Calu3 (cell line): ENCODE data around the gene PCNX4. TPM values are rescaled to one million over a fixed set of nuclear protein-coding genes. Genes with fewer than 3 reads are reported as not detected.
A peak's percentile ranks its signal among the peaks of the same experiment; 100 is the strongest.

Experiments used
- BruUV-seq: library from RNA; stranded (reverse); fragments of 400-500 nt; replicated peaks from 2 replicates; lab custom pipeline; 2021; lab: Mats Ljungman, UMichigan
- CTCF ChIA-PET: fragments of 300-600 bp; sonication (Branson Sonifier 250); formaldehyde crosslinking; loops from one replicate; lab custom pipeline; 2022; ENCODE audit warnings: antibody characterized with exemption; lab: Charles Lee
- DNase-seq: peaks from one replicate; pipeline ENCODE4 v3.0.0; 2022
- H3K27ac Mint-ChIP-seq: one replicate; pipeline ENCODE4 v1.8.0; 2022; ENCODE audit warnings: mixed read lengths; ENCODE audit not compliant: unreplicated experiment
- H3K27me3 Mint-ChIP-seq: one replicate; pipeline ENCODE4 v1.8.0; 2022; ENCODE audit warnings: mixed read lengths; ENCODE audit not compliant: unreplicated experiment
- H3K36me3 Mint-ChIP-seq: one replicate; pipeline ENCODE4 v1.8.0; 2022; ENCODE audit warnings: mild to moderate bottlenecking, moderate library complexity, mixed read lengths; ENCODE audit not compliant: insufficient read depth, unreplicated experiment
- H3K4me1 Mint-ChIP-seq: one replicate; pipeline ENCODE4 v1.8.0; 2022; ENCODE audit warnings: mild to moderate bottlenecking, low read depth, mixed read lengths; ENCODE audit not compliant: unreplicated experiment
- H3K4me3 Mint-ChIP-seq: one replicate; pipeline ENCODE4 v1.8.0; 2022; ENCODE audit warnings: mild to moderate bottlenecking, low read depth, moderate library complexity, mixed read lengths; ENCODE audit not compliant: unreplicated experiment
- H3K9me3 Mint-ChIP-seq: one replicate; pipeline ENCODE4 v1.8.0; 2022; ENCODE audit warnings: low read depth, mixed read lengths; ENCODE audit not compliant: unreplicated experiment
- intact Hi-C: fragments of 100-400 bp; cut with micrococcal nuclease; formaldehyde crosslinking; loops from one replicate; pipeline ENCODE4 v1.10.0; 2022; ENCODE audit not compliant: unreplicated experiment
- total RNA-seq: library from RNA; stranded (reverse); gene quantifications from 2 replicates; pipeline ENCODE4 v1.2.3, GENCODE V29; 2022
- TF ChIP-seq, protein P1 (sequence below): fragments of 200-600 bp; IDR thresholded peaks from one replicate; pipeline ENCODE4 v1.8.0; 2022; ENCODE audit warnings: antibody characterized with exemption; ENCODE audit not compliant: unreplicated experiment

PCNX4 gene
- total RNA-seq, 1 experiment from 2014 or later = 40.1 TPM

DNA sequence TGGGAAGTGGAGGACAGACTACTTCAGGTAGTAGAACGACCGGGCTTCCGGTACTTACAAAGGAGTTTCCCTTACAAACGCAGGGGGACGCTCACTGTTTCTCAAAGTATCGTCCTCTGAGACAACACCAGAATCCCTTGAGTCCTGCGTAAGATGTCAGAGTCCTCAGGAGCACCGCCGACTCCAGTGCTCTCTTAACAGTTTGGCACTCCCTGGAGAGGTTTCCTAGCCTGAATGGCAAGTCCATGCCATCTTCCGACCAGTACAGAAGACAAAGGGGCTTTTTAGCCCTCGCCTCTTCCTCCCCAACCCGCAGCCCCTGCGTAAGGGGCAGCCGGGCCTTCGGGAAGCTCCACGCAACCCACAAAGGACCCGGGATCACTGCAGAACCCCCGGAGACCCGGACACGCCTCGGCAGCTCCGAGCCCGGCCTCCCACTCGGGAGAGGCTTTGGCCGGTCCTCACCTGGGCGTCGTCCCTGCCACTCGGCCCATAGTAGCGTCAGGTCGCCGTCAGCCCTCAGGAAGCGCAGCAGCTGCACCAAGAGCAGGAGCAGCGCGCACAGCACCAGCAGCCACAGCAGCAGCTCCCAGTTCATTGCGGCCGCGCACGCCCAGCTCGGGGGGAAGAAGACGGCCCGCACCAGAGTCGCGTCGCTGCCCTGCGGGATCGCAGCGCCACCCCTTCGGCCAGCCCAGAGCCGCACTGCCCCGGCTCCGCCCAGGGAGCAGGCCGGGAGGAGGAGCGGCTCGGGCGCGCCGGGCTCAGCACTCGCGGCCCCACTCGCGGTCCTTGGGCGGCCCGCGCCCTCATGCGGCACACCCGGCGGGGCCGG, 73.2 kb downstream of the PCNX4 start, which contains the start of gene DHRS7:
Gene DHRS7, minus strand, starts transcription at position 687 of the 835 bp plus-strand sequence. Its CDS starts 89 bp downstream, at position 598.
- peaks cover 9% of the 10 kb centered on the region for H3K4me1 Mint-ChIP-seq
- intact Hi-C loops = loop anchor here (5.0 kb wide), 2 partner anchors 103 to 198 kb away; no protein-coding TSS in a partner anchor
- peak within 1 kb of the TSS; percentile 92 for H3K4me3 Mint-ChIP-seq
- H3K27ac Mint-ChIP-seq = peak within 1 kb of the TSS; percentile 75
- TF ChIP-seq, protein P1, sequence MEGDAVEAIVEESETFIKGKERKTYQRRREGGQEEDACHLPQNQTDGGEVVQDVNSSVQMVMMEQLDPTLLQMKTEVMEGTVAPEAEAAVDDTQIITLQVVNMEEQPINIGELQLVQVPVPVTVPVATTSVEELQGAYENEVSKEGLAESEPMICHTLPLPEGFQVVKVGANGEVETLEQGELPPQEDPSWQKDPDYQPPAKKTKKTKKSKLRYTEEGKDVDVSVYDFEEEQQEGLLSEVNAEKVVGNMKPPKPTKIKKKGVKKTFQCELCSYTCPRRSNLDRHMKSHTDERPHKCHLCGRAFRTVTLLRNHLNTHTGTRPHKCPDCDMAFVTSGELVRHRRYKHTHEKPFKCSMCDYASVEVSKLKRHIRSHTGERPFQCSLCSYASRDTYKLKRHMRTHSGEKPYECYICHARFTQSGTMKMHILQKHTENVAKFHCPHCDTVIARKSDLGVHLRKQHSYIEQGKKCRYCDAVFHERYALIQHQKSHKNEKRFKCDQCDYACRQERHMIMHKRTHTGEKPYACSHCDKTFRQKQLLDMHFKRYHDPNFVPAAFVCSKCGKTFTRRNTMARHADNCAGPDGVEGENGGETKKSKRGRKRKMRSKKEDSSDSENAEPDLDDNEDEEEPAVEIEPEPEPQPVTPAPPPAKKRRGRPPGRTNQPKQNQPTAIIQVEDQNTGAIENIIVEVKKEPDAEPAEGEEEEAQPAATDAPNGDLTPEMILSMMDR = no peak
- H3K9me3 Mint-ChIP-seq = no peaks in the 10 kb centered on the region
- H3K27me3 Mint-ChIP-seq = no peaks in the 10 kb centered on the region
- CTCF ChIA-PET = no interaction called here
- peaks cover 13% of the 10 kb centered on the region for H3K36me3 Mint-ChIP-seq
- BruUV-seq = no TSS peak
- DNase-seq = peak; percentile 82

DNA sequence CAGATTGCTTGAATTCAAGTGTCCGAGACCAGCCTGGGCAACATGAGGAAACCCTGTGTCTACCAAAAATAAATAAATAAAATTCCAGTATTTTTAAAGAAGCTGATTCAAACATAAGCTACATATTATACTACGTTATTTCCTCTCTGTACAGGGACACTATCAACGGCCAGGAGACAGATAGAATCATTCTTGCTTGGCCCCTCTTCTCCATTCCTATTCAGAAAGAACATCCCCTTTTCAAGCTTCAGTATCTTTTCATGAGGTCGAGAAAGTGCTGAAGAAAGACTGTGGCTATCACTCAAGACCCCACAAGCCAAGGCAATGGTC, 73.8 kb downstream of the PCNX4 start:
- intact Hi-C loops = loop anchor here (5.0 kb wide), 1 partner anchor 198 kb away; no protein-coding TSS in a partner anchor
- H3K27me3 Mint-ChIP-seq = no peaks in the 10 kb centered on the region
- peaks cover 13% of the 10 kb centered on the region for H3K36me3 Mint-ChIP-seq
- TF ChIP-seq, protein P1 = no peak
- H3K4me1 Mint-ChIP-seq = peaks cover 9% of the 10 kb centered on the region
- no TSS peak for BruUV-seq
- H3K27ac Mint-ChIP-seq = no peak overlapping the region
- DNase-seq = no peak
- H3K9me3 Mint-ChIP-seq = no peaks in the 10 kb centered on the region
- CTCF ChIA-PET = no interaction called here
- peak overlapping the region; percentile 92 for H3K4me3 Mint-ChIP-seq

DNA sequence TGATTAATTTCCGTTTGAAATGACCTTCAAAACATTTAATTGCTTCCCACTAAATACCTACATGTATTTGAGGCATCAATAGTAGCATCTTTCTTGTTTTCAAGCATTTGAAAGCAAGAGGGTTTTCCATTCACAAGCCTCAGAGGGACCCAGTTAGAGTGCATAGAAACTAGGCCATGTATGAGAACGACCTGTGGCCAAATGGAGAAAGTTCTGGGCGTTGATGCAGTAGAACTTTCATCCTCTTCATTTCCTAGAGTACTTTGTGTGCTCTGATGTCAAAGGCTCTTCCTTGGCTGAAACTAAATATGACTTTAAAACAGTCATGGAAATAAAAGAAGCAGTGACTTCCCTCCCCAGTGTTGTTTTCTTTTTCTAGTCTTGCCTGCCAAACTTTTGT, 74.4 kb downstream of the PCNX4 start:
- no peak for DNase-seq

DNA sequence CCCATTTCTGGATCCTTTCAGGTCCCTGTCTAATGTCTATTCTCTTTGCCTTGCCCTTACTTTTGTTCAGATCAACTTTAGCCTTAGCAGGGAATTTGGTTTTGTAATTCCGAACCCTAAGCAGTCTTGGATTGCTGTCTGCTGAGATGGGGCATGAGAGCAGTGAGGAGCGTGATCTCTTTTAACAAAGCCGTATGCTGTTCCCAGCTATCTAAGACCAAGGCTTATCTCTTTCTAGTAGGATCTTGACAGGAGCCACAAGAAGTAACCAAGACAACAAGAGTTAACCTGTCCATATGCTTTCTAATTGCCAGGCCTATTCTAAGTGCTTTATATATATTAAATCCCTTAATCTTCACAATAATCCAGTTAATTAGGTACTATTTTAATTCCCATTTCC, 78.0 kb downstream of the PCNX4 start:
- intact Hi-C loops = loop anchor here (5.0 kb wide), 1 partner anchor 202 kb away; no protein-coding TSS in a partner anchor

More for the DNA sequence above, 74.4 kb downstream of the PCNX4 start:
- intact Hi-C loops = loop anchor here (5.0 kb wide), 1 partner anchor 199 kb away; no protein-coding TSS in a partner anchor
- Mint-ChIP-seq H3K4me3 (no peak overlapping the region), H3K4me1 (peaks cover 7% of the 10 kb centered on the region), H3K9me3 (no peaks in the 10 kb centered on the region), H3K27ac (no peak overlapping the region), H3K27me3 (no peaks in the 10 kb centered on the region), H3K36me3 (peaks cover 13% of the 10 kb centered on the region)
- BruUV-seq = no TSS peak
- CTCF ChIA-PET = interaction anchor here (0.6 kb wide), 1 partner anchor 432 kb away, joined by 3 read pairs; no protein-coding TSS in a partner anchor
- TF ChIP-seq, protein P1 = no peak

More for the DNA sequence above, 78.0 kb downstream of the PCNX4 start:
- H3K27me3 Mint-ChIP-seq = no peaks in the 10 kb centered on the region
- CTCF ChIA-PET = no interaction called here
- H3K4me3 Mint-ChIP-seq = no peak overlapping the region
- no peaks in the 10 kb centered on the region for H3K9me3 Mint-ChIP-seq
- H3K4me1 Mint-ChIP-seq = no peaks in the 10 kb centered on the region
- H3K27ac Mint-ChIP-seq = no peak overlapping the region
- no TSS peak for BruUV-seq
- DNase-seq = no peak
- TF ChIP-seq, protein P1 = no peak
- H3K36me3 Mint-ChIP-seq = peaks cover 6% of the 10 kb centered on the region
